Measurements from ENCODE around the gene ZIC5. TPM values are rescaled to one million over a fixed set of nuclear protein-coding genes. Genes with fewer than 3 reads are reported as not detected.

Gene ZIC5
- polyA plus RNA-seq, 2 of the 4 experiments (the other 2 are of a cell fraction) = 2.8 to 3.1 TPM

- no peak for TF ChIP-seq BCL3 (IDR thresholded peaks at IDR 0.05)
- TF ChIP-seq PHF8 (IDR thresholded peaks at IDR 0.05; ENCODE audit: borderline replicate concordance, low read depth) = no peak
- no peak for TF ChIP-seq ZNF302 (CRISPR knock-in tag; IDR thresholded peaks at IDR 0.05)
- TF ChIP-seq TFCP2L1 (CRISPR knock-in tag; IDR thresholded peaks at IDR 0.05) = no peak
- TF ChIP-seq, protein P1, sequence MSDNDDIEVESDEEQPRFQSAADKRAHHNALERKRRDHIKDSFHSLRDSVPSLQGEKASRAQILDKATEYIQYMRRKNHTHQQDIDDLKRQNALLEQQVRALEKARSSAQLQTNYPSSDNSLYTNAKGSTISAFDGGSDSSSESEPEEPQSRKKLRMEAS (IDR thresholded peaks at IDR 0.05) = no peak
- TF ChIP-seq NPAS2 (CRISPR knock-in tag; IDR thresholded peaks at IDR 0.05; ENCODE audit: borderline replicate concordance) = no peak
- no peak for TF ChIP-seq CEBPB (IDR thresholded peaks at IDR 0.05)
- TF ChIP-seq HEYL (CRISPR knock-in tag; IDR thresholded peaks at IDR 0.05) = no peak
- no peak for TF ChIP-seq CHD2 (IDR thresholded peaks at IDR 0.05; ENCODE audit: low read length, partially characterized antibody)
- TF ChIP-seq FOSB (CRISPR knock-in tag; IDR thresholded peaks at IDR 0.05) = no peak
- TF ChIP-seq CBX2 (IDR thresholded peaks at IDR 0.05; ENCODE audit: borderline replicate concordance, low read depth) = no peak
- TF ChIP-seq RARB (CRISPR knock-in tag; IDR thresholded peaks at IDR 0.05) = no peak
- TF ChIP-seq HOXA7 (CRISPR knock-in tag; IDR thresholded peaks at IDR 0.05) = no peak
- no peak for TF ChIP-seq HOXB13 (CRISPR knock-in tag; IDR thresholded peaks at IDR 0.05; ENCODE audit: low read depth)
- TF ChIP-seq ZSCAN20 (CRISPR knock-in tag; IDR thresholded peaks at IDR 0.05) = no peak
- TF ChIP-seq MAZ (IDR thresholded peaks at IDR 0.05; ENCODE audit: borderline replicate concordance, low read depth, low read length) = no peak
- TF ChIP-seq POLR2AphosphoS2 (conservative IDR thresholded peaks at IDR 0.05; ENCODE audit: low read length) = no peak
- TF ChIP-seq FOXS1 (CRISPR knock-in tag; IDR thresholded peaks at IDR 0.05) = no peak
- POLR2A ChIA-PET = interaction anchor here (0.6 kb wide), 1 partner anchor 18 kb away, joined by 3 read pairs; no protein-coding TSS in a partner anchor
- no peak for DNase-seq (ENCODE audit: low read depth in 1 of 2, low spot score in 1 of 2)
- 76% methylated on average over 14 of the region's 20 CpGs for WGBS (ENCODE audit: missing lambda C conversion rate)
- H3K27ac ChIP-seq = peak overlapping the region in 1 of 2 experiments; percentile 58; a peak in 2 of 6 replicates
- no peak overlapping the region for H3K4me3 ChIP-seq
- no peak for ATAC-seq
- peak overlapping the region; percentile 92 for H3K4me2 ChIP-seq
- no peaks in the 10 kb centered on the region for H3K9me3 ChIP-seq
- peaks cover 3% of the 10 kb centered on the region; the same call in 1 of the 3 replicates for H3K4me1 ChIP-seq
- CTCF ChIA-PET = interaction anchor here (2.0 kb wide), 1 partner anchor 332 kb away, joined by 8 read pairs; no protein-coding TSS in a partner anchor
- FAIRE-seq = no peak
Observed at GRCh38 chr13:99987154-99988019, 15.8 kb upstream of the ZIC5 start.

- ChIA-PET CTCF (interaction anchor here (2.0 kb wide), 1 partner anchor 331 kb away, joined by 8 read pairs; no protein-coding TSS in a partner anchor), POLR2A (interaction anchor here (0.6 kb wide), 1 partner anchor 17 kb away, joined by 3 read pairs; no protein-coding TSS in a partner anchor)
- 78% methylated on average over 8 of the region's 8 CpGs for WGBS (ENCODE audit: missing lambda C conversion rate)
- no peak for FAIRE-seq
- H3K9me3 ChIP-seq = no peaks in the 10 kb centered on the region
- no peak for ATAC-seq
- H3K4me3 ChIP-seq = no peak overlapping the region
- 0 out of 3 replicates have a peak, but pooled peaks cover 2% of the 10 kb centered on the region for H3K4me1 ChIP-seq
- no peak for DNase-seq (ENCODE audit: low read depth in 1 of 2, low spot score in 1 of 2)
- H3K27ac ChIP-seq = peak overlapping the region in 1 of 2 experiments; percentile 58; a peak in 2 of 6 replicates
- H3K4me2 ChIP-seq = peak overlapping the region; percentile 92
- no peak for TF ChIP-seq CHD2 (IDR thresholded peaks at IDR 0.05; ENCODE audit: low read length, partially characterized antibody)
- TF ChIP-seq, protein P2, sequence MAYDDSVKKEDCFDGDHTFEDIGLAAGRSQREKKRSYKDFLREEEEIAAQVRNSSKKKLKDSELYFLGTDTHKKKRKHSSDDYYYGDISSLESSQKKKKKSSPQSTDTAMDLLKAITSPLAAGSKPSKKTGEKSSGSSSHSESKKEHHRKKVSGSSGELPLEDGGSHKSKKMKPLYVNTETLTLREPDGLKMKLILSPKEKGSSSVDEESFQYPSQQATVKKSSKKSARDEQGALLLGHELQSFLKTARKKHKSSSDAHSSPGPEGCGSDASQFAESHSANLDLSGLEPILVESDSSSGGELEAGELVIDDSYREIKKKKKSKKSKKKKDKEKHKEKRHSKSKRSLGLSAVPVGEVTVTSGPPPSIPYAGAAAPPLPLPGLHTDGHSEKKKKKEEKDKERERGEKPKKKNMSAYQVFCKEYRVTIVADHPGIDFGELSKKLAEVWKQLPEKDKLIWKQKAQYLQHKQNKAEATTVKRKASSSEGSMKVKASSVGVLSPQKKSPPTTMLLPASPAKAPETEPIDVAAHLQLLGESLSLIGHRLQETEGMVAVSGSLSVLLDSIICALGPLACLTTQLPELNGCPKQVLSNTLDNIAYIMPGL (CRISPR knock-in tag; IDR thresholded peaks at IDR 0.05; ENCODE audit: borderline replicate concordance) = no peak
- no peak for TF ChIP-seq RNF2 (IDR thresholded peaks at IDR 0.05; ENCODE audit: borderline replicate concordance, low read depth)
- TF ChIP-seq, protein P1 (IDR thresholded peaks at IDR 0.05) = no peak
- no peak for TF ChIP-seq RARB (CRISPR knock-in tag; IDR thresholded peaks at IDR 0.05)
- no peak for TF ChIP-seq FOSB (CRISPR knock-in tag; IDR thresholded peaks at IDR 0.05)
- no peak for TF ChIP-seq HDAC2 (IDR thresholded peaks at IDR 0.05)
- no peak for TF ChIP-seq NR3C1 (IDR thresholded peaks at IDR 0.05)
- TF ChIP-seq, protein P3, sequence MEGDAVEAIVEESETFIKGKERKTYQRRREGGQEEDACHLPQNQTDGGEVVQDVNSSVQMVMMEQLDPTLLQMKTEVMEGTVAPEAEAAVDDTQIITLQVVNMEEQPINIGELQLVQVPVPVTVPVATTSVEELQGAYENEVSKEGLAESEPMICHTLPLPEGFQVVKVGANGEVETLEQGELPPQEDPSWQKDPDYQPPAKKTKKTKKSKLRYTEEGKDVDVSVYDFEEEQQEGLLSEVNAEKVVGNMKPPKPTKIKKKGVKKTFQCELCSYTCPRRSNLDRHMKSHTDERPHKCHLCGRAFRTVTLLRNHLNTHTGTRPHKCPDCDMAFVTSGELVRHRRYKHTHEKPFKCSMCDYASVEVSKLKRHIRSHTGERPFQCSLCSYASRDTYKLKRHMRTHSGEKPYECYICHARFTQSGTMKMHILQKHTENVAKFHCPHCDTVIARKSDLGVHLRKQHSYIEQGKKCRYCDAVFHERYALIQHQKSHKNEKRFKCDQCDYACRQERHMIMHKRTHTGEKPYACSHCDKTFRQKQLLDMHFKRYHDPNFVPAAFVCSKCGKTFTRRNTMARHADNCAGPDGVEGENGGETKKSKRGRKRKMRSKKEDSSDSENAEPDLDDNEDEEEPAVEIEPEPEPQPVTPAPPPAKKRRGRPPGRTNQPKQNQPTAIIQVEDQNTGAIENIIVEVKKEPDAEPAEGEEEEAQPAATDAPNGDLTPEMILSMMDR (IDR thresholded peaks at IDR 0.05) = no peak
- TF ChIP-seq, protein P4, sequence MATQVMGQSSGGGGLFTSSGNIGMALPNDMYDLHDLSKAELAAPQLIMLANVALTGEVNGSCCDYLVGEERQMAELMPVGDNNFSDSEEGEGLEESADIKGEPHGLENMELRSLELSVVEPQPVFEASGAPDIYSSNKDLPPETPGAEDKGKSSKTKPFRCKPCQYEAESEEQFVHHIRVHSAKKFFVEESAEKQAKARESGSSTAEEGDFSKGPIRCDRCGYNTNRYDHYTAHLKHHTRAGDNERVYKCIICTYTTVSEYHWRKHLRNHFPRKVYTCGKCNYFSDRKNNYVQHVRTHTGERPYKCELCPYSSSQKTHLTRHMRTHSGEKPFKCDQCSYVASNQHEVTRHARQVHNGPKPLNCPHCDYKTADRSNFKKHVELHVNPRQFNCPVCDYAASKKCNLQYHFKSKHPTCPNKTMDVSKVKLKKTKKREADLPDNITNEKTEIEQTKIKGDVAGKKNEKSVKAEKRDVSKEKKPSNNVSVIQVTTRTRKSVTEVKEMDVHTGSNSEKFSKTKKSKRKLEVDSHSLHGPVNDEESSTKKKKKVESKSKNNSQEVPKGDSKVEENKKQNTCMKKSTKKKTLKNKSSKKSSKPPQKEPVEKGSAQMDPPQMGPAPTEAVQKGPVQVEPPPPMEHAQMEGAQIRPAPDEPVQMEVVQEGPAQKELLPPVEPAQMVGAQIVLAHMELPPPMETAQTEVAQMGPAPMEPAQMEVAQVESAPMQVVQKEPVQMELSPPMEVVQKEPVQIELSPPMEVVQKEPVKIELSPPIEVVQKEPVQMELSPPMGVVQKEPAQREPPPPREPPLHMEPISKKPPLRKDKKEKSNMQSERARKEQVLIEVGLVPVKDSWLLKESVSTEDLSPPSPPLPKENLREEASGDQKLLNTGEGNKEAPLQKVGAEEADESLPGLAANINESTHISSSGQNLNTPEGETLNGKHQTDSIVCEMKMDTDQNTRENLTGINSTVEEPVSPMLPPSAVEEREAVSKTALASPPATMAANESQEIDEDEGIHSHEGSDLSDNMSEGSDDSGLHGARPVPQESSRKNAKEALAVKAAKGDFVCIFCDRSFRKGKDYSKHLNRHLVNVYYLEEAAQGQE (IDR thresholded peaks at IDR 0.05) = no peak
- no peak for TF ChIP-seq POLR2AphosphoS2 (conservative IDR thresholded peaks at IDR 0.05; ENCODE audit: low read length)
- no peak for TF ChIP-seq FOSL2 (IDR thresholded peaks at IDR 0.05)
- no peak for TF ChIP-seq FOSL2 (CRISPR knock-in tag; IDR thresholded peaks at IDR 0.05)
- no peak for TF ChIP-seq HOXB13 (CRISPR knock-in tag; IDR thresholded peaks at IDR 0.05; ENCODE audit: low read depth)
Observed at GRCh38 chr13:99986741-99987140, 15.2 kb upstream of the ZIC5 start.
